Measurements from ENCODE around the gene ERI3. TPM values are rescaled to one million over a fixed set of nuclear protein-coding genes. Genes with fewer than 3 reads are reported as not detected.

Gene ERI3
- total RNA-seq, 1 experiment from 2014 or later, result 83.3 TPM

DNA sequence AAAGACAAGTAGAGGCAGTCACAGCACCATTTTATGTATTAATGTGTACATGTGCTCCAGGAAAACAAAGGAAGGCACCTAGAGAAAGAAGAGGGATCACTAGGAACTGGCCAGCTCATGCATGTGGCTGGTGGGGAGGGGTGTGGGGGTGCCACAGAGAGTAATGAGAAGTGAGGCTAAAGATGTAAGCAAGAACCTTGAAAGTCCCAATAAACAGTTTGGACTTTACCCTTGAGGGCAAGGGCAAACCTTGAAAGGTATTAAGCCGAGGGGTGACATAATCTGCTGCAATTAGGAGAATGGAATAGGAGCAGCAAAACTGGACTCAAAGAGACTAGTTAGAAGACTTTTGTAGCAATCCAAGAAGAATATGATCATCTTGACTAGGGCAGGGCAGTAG, 51.5 kb downstream of the ERI3 start:
- CTCF ChIA-PET, result interaction anchor here (0.7 kb wide), 1 partner anchor 298 kb away, joined by 4 read pairs; no protein-coding TSS in a partner anchor

DNA sequence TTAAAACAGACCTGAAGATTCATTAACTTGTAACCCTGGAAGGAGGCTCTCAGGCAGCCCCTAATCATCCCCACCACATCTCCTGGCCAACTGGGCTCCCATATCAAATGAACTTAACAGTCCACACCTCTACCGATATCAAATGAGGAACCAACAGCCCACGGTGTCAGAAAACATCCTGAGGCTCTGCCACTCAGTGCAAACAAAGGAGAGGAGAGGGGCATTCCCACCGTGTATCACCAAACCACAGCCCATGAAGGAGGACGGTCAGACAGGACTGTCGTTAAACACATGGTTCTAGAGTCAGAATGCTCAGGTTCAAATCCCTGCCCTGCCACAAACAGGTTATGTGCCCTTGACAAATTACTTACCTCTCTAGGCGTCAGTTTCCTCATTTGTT, 52.5 kb downstream of the ERI3 start:
- no peak overlapping the region for H3K4me3 ChIP-seq (ENCODE audit: low read depth in 2 of 2, low read length in 2 of 2)
- ChIA-PET POLR2A (no interaction called here), CTCF (no interaction called here)
- TF ChIP-seq, protein P1, sequence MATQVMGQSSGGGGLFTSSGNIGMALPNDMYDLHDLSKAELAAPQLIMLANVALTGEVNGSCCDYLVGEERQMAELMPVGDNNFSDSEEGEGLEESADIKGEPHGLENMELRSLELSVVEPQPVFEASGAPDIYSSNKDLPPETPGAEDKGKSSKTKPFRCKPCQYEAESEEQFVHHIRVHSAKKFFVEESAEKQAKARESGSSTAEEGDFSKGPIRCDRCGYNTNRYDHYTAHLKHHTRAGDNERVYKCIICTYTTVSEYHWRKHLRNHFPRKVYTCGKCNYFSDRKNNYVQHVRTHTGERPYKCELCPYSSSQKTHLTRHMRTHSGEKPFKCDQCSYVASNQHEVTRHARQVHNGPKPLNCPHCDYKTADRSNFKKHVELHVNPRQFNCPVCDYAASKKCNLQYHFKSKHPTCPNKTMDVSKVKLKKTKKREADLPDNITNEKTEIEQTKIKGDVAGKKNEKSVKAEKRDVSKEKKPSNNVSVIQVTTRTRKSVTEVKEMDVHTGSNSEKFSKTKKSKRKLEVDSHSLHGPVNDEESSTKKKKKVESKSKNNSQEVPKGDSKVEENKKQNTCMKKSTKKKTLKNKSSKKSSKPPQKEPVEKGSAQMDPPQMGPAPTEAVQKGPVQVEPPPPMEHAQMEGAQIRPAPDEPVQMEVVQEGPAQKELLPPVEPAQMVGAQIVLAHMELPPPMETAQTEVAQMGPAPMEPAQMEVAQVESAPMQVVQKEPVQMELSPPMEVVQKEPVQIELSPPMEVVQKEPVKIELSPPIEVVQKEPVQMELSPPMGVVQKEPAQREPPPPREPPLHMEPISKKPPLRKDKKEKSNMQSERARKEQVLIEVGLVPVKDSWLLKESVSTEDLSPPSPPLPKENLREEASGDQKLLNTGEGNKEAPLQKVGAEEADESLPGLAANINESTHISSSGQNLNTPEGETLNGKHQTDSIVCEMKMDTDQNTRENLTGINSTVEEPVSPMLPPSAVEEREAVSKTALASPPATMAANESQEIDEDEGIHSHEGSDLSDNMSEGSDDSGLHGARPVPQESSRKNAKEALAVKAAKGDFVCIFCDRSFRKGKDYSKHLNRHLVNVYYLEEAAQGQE (IDR thresholded peaks at IDR 0.05; ENCODE audit: insufficient read depth in 1 of 2, low read depth in 2 of 2, low read length in 1 of 2), result no peak
- TF ChIP-seq POLR2AphosphoS5 (IDR thresholded peaks at IDR 0.05; ENCODE audit: low read depth, low read length) (no peak), TCF7L2 (IDR thresholded peaks at IDR 0.05; ENCODE audit: low read depth, low read length) (no peak), SIN3A (IDR thresholded peaks at IDR 0.05; ENCODE audit: borderline replicate concordance, insufficient read depth, low read depth, low read length) (no peak)
- TF ChIP-seq, protein P2, sequence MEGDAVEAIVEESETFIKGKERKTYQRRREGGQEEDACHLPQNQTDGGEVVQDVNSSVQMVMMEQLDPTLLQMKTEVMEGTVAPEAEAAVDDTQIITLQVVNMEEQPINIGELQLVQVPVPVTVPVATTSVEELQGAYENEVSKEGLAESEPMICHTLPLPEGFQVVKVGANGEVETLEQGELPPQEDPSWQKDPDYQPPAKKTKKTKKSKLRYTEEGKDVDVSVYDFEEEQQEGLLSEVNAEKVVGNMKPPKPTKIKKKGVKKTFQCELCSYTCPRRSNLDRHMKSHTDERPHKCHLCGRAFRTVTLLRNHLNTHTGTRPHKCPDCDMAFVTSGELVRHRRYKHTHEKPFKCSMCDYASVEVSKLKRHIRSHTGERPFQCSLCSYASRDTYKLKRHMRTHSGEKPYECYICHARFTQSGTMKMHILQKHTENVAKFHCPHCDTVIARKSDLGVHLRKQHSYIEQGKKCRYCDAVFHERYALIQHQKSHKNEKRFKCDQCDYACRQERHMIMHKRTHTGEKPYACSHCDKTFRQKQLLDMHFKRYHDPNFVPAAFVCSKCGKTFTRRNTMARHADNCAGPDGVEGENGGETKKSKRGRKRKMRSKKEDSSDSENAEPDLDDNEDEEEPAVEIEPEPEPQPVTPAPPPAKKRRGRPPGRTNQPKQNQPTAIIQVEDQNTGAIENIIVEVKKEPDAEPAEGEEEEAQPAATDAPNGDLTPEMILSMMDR (IDR thresholded peaks at IDR 0.05), result no peak
- H3K27me3 ChIP-seq (ENCODE audit: control insufficient read depth, insufficient read depth, low read length), result no peaks in the 10 kb centered on the region
- ATAC-seq, result no peak
- no peaks in the 10 kb centered on the region for H3K9me3 ChIP-seq (ENCODE audit: control insufficient read depth, insufficient read depth, low read depth, low read length)
- in situ Hi-C loops (cut with HindIII; ENCODE audit: low pct_unique_long_range_greater_than_20kb, low sequenced_read_pairs), result no loop called here
- BruUV-seq (replicated peaks), result no TSS peak
- no peaks in the 10 kb centered on the region; the same call in 1 of the 2 replicates for H3K4me1 ChIP-seq (ENCODE audit: control insufficient read depth, insufficient read depth, low read length)
- H3K36me3 ChIP-seq (ENCODE audit: control insufficient read depth, insufficient read depth, low read length), result peaks cover 13% of the 10 kb centered on the region
- intact Hi-C loops (cut with micrococcal nuclease; ENCODE audit: unreplicated experiment), result no loop called here
- DNase-seq (ENCODE audit: low read depth, low spot score), result no peak
- no peak overlapping the region for H3K27ac ChIP-seq (ENCODE audit: low read length)

More for the DNA sequence above, 51.5 kb downstream of the ERI3 start:
- BruUV-seq (replicated peaks), result no TSS peak
- no peak for ATAC-seq
- in situ Hi-C loops (cut with HindIII; ENCODE audit: low pct_unique_long_range_greater_than_20kb, low sequenced_read_pairs) (no loop called here), intact Hi-C loops (cut with micrococcal nuclease; ENCODE audit: unreplicated experiment) (no loop called here)
- peaks cover 9% of the 10 kb centered on the region for H3K36me3 ChIP-seq (ENCODE audit: control insufficient read depth, insufficient read depth, low read length)
- no peak overlapping the region for H3K27ac ChIP-seq (ENCODE audit: low read length)
- DNase-seq (ENCODE audit: low read depth, low spot score), result no peak
- H3K4me3 ChIP-seq (ENCODE audit: low read depth in 2 of 2, low read length in 2 of 2), result no peak overlapping the region
- TF ChIP-seq, protein P1 (IDR thresholded peaks at IDR 0.05; ENCODE audit: insufficient read depth in 1 of 2, low read depth in 2 of 2, low read length in 1 of 2), result no peak
- no peak for TF ChIP-seq TCF7L2 (IDR thresholded peaks at IDR 0.05; ENCODE audit: low read depth, low read length)
- H3K27me3 ChIP-seq (ENCODE audit: control insufficient read depth, insufficient read depth, low read length), result no peaks in the 10 kb centered on the region
- POLR2A ChIA-PET, result no interaction called here
- H3K9me3 ChIP-seq (ENCODE audit: control insufficient read depth, insufficient read depth, low read depth, low read length), result no peaks in the 10 kb centered on the region
- H3K4me1 ChIP-seq (ENCODE audit: control insufficient read depth, insufficient read depth, low read length), result no peaks in the 10 kb centered on the region; the same call in 1 of the 2 replicates
